Bronchial epithelial cell (primary cell): Measurements from ENCODE around the gene POLR3K. TPM values are rescaled to one million over a fixed set of nuclear protein-coding genes. Genes with fewer than 3 reads are reported as not detected.
A peak's percentile ranks its signal among the peaks of the same experiment; 100 is the strongest.
"Not testable (repeated sequence)": the region's sequence is repeated elsewhere in the genome, so short reads cannot be mapped to it uniquely, and the experiment has no call there.

ENCODE experiments used
- DNase-seq: peaks from one replicate; pipeline ENCODE4 v3.0.0-alpha.2; 2010; ENCODE audit warnings: low read depth
- FAIRE-seq: peaks from 2 replicates; lab custom pipeline; 2011; peaks lifted over from hg19 to GRCh38; lab: Jason Lieb, UNC
- H3K27me3 ChIP-seq: 2 replicates; pipeline ENCODE4 v1.5.1; 2011; ENCODE audit warnings: low read length; ENCODE audit not compliant: control insufficient read depth, insufficient read depth
- H3K36me3 ChIP-seq: 2 replicates; pipeline ENCODE4 v1.5.1; 2011; ENCODE audit warnings: low read length; ENCODE audit not compliant: control insufficient read depth, insufficient read depth
- H3K4me3 ChIP-seq: 2 replicates; pipeline ENCODE4 v1.5.1; 2011; ENCODE audit warnings: mild to moderate bottlenecking, low read depth, low read length, control low read depth
- total RNA-seq: library from RNA; depleted of rRNA; stranded (reverse); fragments of >200 nt; gene quantifications from 2 replicates; pipeline ENCODE4 v1.2.1, GENCODE V29; 2014
- TF ChIP-seq, protein P1 (sequence below): IDR thresholded peaks from 2 replicates; pipeline ENCODE4 v1.5.1; 2011; ENCODE audit warnings: mild to moderate bottlenecking, moderate library complexity, low read length, control low read depth, inconsistent platforms; ENCODE audit not compliant: insufficient read depth, severe bottlenecking

Gene POLR3K
- total RNA-seq, 1 donor from 2014 or later: 5.8 TPM

DNA sequence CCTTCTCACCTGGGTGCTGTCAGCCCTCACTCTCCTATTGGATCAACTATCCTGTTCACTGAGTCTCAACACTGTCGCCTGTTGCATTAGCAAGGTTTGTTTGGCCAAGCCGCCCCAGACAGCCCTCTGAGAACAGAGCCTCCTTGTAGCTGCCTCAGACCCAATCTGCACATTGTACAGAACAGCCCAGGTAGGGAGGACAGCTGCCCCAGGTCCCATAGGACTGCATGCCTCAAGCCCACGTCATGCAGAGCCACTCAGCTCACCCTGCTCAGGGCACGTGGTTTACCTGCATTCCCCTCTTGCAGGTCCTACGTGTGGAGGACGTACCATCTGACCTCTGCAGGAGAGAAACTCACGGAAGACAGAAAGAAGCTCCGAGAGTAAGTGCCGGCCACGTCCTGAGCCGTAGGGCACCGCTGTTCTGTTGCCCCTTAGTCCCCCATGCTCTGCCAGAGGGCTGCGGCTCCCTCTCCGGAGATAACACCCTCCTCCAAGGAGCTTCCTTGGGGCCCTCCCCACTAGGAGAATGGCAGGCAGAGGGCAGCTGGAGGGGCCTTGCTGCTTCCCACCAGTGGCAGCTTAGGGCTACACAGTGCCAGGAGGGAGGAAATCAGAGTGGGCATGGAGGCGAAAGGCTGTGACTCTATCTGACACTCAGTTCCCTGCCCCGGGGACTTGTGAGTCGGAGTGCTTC is 3.0 kb upstream of the POLR3K start:
- Histone ChIP-seq H3K27me3 (no peaks in the 10 kb centered on the region), H3K4me3 (no peak overlapping the region), H3K36me3 (peaks cover 38% of the 10 kb centered on the region)
- TF ChIP-seq, protein P1, sequence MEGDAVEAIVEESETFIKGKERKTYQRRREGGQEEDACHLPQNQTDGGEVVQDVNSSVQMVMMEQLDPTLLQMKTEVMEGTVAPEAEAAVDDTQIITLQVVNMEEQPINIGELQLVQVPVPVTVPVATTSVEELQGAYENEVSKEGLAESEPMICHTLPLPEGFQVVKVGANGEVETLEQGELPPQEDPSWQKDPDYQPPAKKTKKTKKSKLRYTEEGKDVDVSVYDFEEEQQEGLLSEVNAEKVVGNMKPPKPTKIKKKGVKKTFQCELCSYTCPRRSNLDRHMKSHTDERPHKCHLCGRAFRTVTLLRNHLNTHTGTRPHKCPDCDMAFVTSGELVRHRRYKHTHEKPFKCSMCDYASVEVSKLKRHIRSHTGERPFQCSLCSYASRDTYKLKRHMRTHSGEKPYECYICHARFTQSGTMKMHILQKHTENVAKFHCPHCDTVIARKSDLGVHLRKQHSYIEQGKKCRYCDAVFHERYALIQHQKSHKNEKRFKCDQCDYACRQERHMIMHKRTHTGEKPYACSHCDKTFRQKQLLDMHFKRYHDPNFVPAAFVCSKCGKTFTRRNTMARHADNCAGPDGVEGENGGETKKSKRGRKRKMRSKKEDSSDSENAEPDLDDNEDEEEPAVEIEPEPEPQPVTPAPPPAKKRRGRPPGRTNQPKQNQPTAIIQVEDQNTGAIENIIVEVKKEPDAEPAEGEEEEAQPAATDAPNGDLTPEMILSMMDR: no peak
- FAIRE-seq: no peak
- DNase-seq: no peak

DNA sequence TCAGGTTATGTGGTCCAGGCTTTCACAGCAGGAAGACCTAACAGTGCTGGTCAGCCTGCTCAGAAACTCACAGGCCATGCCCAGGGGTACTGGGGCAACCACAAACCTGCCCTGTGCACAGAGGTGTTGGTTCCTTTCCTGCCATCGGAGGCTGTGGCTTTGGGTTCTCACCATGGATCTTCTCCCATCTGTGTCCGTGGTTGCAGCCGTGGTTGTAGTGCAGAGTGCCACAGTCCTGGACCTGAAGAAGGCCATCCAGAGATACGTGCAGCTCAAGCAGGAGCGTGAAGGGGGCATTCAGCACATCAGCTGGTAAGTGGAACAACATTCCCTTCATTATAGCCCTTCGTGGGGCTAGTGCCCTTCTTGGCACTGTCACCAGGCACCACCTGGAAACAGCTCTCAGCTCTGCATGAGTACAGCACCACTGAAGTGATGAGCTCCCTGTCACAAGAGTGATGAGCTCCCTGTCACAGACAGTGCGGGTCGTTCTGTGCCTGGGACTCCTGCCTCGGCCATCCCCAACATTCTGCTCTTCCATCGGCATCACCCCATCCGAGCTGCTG is 2.2 kb upstream of the POLR3K start:
- peaks cover 34% of the 10 kb centered on the region for H3K36me3 ChIP-seq
- FAIRE-seq: no peak
- TF ChIP-seq, protein P1: no peak
- DNase-seq: no peak
- no peaks in the 10 kb centered on the region for H3K27me3 ChIP-seq
- H3K4me3 ChIP-seq: no peak overlapping the region

DNA sequence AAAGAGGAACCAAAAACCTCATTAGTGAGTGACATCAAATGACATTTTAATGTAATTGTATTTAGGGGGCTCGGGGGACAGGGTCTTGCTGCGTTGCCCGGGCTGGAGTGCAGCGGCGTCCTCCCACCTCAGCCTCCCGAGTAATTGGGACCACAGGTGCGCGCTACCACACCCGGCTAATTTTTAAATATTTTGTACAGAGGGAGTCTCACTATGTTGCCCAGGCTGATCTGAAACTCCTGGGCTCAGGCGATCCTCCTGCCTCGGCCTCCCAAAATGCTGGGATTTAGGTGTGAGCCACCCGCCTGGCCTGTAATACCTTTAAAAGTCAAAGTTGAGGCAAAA is 801 bp upstream of the POLR3K start:
- FAIRE-seq: no peak
- peak overlapping the region; percentile 84 for H3K4me3 ChIP-seq

DNA sequence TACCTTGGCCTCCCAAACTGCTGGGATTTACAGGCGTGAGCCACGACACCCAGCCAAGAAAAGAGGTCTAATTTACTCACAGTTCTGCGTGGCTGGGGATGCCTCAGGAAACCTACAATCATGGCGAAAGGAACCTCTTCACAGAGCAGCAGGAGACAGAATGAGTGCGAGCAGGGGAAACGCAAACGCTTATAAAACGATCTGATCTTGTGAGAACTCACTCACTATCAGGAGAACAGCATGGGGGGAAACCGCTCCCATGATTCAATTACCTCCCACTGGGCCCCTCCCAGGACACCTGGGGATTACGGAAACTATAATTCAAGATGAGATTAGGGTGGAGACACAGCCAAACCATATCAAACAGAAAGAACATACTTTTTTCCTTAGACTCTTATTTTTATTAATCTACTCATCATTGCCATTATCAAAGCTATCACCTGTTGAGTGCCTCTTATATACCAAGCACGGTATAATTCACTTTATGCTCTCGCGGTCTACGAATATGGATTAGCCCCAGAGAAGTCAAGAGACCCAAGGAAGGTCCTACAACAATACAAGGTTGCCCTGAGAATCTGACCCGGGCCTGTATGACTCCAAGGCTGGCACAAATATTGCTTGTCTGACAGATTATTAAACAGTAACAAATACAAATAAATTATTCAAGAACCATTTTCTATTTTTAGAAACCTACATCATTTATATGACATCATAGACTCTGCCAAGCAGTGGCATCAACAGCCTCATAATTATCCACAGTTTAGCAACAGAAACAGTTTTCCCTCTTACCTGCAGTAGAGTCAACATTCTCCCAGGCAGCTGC is 2.4 kb downstream of the POLR3K start:
- no peak for DNase-seq

More for the DNA sequence above, 801 bp upstream of the POLR3K start:
- no peak for DNase-seq
- no peaks in the 10 kb centered on the region for H3K27me3 ChIP-seq
- peaks cover 21% of the 10 kb centered on the region for H3K36me3 ChIP-seq
- TF ChIP-seq, protein P1: no peak

DNA sequence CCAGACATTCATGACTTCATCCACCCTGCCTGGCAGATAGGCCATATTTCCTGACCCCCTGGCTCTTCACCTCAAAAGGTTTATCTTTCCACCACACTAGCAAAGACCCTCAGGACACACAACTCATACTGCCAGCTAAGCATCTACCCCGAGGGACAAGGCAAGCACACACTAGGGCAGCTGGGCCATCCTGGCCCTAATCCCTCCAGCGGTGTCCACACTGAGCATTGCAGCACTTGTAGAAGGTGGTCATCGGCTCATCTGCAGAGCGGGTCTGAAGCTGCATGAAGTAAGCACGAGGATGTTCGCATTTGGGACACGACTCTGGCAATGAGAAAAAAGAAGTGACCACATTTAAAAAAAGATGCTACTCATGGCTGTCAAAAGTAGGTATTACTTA is 6.2 kb downstream of the POLR3K start:
- Histone ChIP-seq H3K27me3 (no peaks in the 10 kb centered on the region), H3K4me3 (no peak overlapping the region), H3K36me3 (peaks cover 10% of the 10 kb centered on the region)
- FAIRE-seq: no peak
- TF ChIP-seq, protein P1: no peak
- DNase-seq: no peak

More for the DNA sequence above, 2.4 kb downstream of the POLR3K start:
- Histone ChIP-seq H3K27me3 (no peaks in the 10 kb centered on the region), H3K36me3 (peaks cover 8% of the 10 kb centered on the region), H3K4me3 (no peak overlapping the region)
- TF ChIP-seq, protein P1: no peak
- no peak for FAIRE-seq

DNA sequence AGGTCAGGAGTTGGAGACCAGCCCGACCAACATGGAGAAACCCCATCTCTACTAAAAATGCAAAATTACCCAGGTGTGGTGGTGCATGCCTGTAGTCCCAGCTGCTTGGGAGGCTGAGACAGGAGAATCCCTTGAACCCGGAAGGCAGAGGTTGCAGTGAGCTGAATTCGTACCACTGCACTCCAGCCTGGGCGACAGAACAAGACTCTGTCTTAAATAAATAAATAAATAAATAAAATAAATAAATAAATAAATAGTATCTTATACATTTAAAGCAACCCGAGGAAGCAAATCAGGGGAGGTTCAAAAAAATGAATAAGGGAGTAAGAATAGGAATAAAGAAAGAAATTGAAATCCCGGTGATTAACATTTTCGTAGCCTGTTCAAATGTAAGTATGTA is 6.9 kb downstream of the POLR3K start:
- H3K27me3 ChIP-seq, DNase-seq, H3K36me3 ChIP-seq, H3K4me3 ChIP-seq, FAIRE-seq: not testable (repeated sequence)
